Neural cell (in vitro differentiated cells): ENCODE results near the gene MAPK7. TPM values are rescaled to one million over a fixed set of nuclear protein-coding genes. Genes with fewer than 3 reads are reported as not detected.

Experiments
- H2AFZ ChIP-seq: fragments of 200-600, 300-800 bp; sonication (generic), shearing (Covaris generic); 2 replicates; pipeline ENCODE4 v1.6.0; 2014; ENCODE audit warnings: low read depth, mild to moderate bottlenecking, antibody characterized with exemption, low read length, moderate library complexity
- H3F3A ChIP-seq: fragments of 200-600 bp; shearing (Covaris generic); 2 replicates; pipeline ENCODE4 v1.6.1; 2016; ENCODE audit warnings: mild to moderate bottlenecking, moderate library complexity, mixed read lengths, antibody characterized with exemption, low read length; ENCODE audit not compliant: insufficient read depth, poor library complexity, severe bottlenecking
- H3K27ac ChIP-seq: fragments of 200-600, 300-800 bp; sonication (generic), shearing (Covaris generic); 2 replicates; pipeline ENCODE4 v1.5.1; 2014; ENCODE audit warnings: mild to moderate bottlenecking, low read length, moderate library complexity
- H3K27me3 ChIP-seq: fragments of 300-800, 200-600 bp; sonication (generic), shearing (Covaris generic); 2 replicates; pipeline ENCODE4 v1.6.0; 2014; ENCODE audit warnings: mild to moderate bottlenecking, low read depth, low read length, moderate library complexity; ENCODE audit not compliant: insufficient read depth
- H3K36me3 ChIP-seq: fragments of 300-800, 200-600 bp; sonication (generic), shearing (Covaris generic); 2 replicates; pipeline ENCODE4 v1.5.1; 2014; ENCODE audit warnings: mild to moderate bottlenecking, antibody characterized with exemption, low read length, moderate library complexity; ENCODE audit not compliant: insufficient read depth
- H3K4me2 ChIP-seq: fragments of 300-800, 200-600 bp; sonication (generic), shearing (Covaris generic); 2 replicates; pipeline ENCODE4 v1.6.0; 2014; ENCODE audit warnings: mild to moderate bottlenecking, low read length
- H3K4me3 ChIP-seq: fragments of 300-800, 200-600 bp; sonication (generic), shearing (Covaris generic); 2 replicates; pipeline ENCODE4 v1.5.1; 2014; ENCODE audit warnings: mild to moderate bottlenecking, low read length, moderate library complexity
- H3K79me2 ChIP-seq: fragments of 200-600 bp; shearing (Covaris generic); replicated peaks from 2 replicates; pipeline ENCODE4 v1.6.0; 2014; ENCODE audit warnings: mild to moderate bottlenecking, low read length, moderate library complexity; ENCODE audit not compliant: insufficient read depth
- H3K9ac ChIP-seq: fragments of 300-800, 200-600 bp; sonication (generic), shearing (Covaris generic); 2 replicates; pipeline ENCODE4 v1.6.1; 2016; ENCODE audit warnings: mild to moderate bottlenecking, low read length, mixed read lengths
- H3K9me2 ChIP-seq: fragments of 200-600 bp; shearing (Covaris generic); 2 replicates; pipeline ENCODE4 v1.6.1; 2016; ENCODE audit warnings: mild to moderate bottlenecking, low read length, mixed read lengths; ENCODE audit not compliant: insufficient read depth
- H3K9me3 ChIP-seq: fragments of 200-600, 300-800 bp; sonication (generic), shearing (Covaris generic); 2 replicates; pipeline ENCODE4 v1.6.1; 2016; ENCODE audit warnings: mild to moderate bottlenecking, mixed run types, low read length, moderate library complexity, mixed read lengths
- H4K20me1 ChIP-seq: fragments of 200-600 bp; shearing (Covaris generic); 2 replicates; pipeline ENCODE4 v1.6.1; 2016; ENCODE audit warnings: mild to moderate bottlenecking, mixed run types; ENCODE audit not compliant: insufficient read depth
- EP300 ChIP-seq: fragments of 450-650 bp; conservative IDR thresholded peaks from 2 replicates; pipeline ENCODE4 v1.6.1; 2014; ENCODE audit warnings: antibody characterized with exemption, mild to moderate bottlenecking, moderate library complexity; ENCODE audit not compliant: poor library complexity, severe bottlenecking
- EZH2 ChIP-seq: fragments of 200-600, 300-800 bp; shearing (Covaris generic), sonication (generic); IDR thresholded peaks from 2 replicates; pipeline ENCODE4 v1.6.1; 2014; ENCODE audit warnings: antibody characterized with exemption, low read length, borderline replicate concordance, mild to moderate bottlenecking; ENCODE audit not compliant: insufficient read depth, poor library complexity, severe bottlenecking
- MXI1 ChIP-seq: fragments of 450-650 bp; conservative IDR thresholded peaks from 2 replicates; pipeline ENCODE4 v1.6.1; 2014; ENCODE audit warnings: antibody characterized with exemption, mild to moderate bottlenecking; ENCODE audit not compliant: poor library complexity, severe bottlenecking
- POLR2AphosphoS5 ChIP-seq: IDR thresholded peaks from 2 replicates; pipeline ENCODE4 v1.6.1; 2012
- RAD21 ChIP-seq: fragments of 450-650 bp; conservative IDR thresholded peaks from 2 replicates; pipeline ENCODE4 v1.6.1; 2014; ENCODE audit warnings: antibody characterized with exemption, mild to moderate bottlenecking, moderate library complexity
- SMC3 ChIP-seq: fragments of 450-650 bp; conservative IDR thresholded peaks from 2 replicates; pipeline ENCODE4 v1.6.1; 2014; ENCODE audit warnings: antibody characterized with exemption, mild to moderate bottlenecking, moderate library complexity; ENCODE audit not compliant: poor library complexity
- TAF1 ChIP-seq: IDR thresholded peaks from 2 replicates; pipeline ENCODE4 v1.6.1; 2012; ENCODE audit warnings: low read depth
- polyA plus RNA-seq: library from polyadenylated mRNA; depleted of rRNA; stranded (reverse); fragments of >200 nt; gene quantifications from 2 replicates; pipeline ENCODE4 v1.2.3, GENCODE V29; 2014
- TF ChIP-seq, protein P1 (sequence below): IDR thresholded peaks from 2 replicates; pipeline ENCODE4 v1.6.1; 2012; ENCODE audit warnings: borderline replicate concordance
- TF ChIP-seq, protein P2 (sequence below): fragments of 450-650 bp; IDR thresholded peaks from 2 replicates; pipeline ENCODE4 v1.5.1; 2014; ENCODE audit warnings: antibody characterized with exemption, mild to moderate bottlenecking, moderate library complexity; ENCODE audit not compliant: poor library complexity, severe bottlenecking

The MAPK7 gene
- polyA plus RNA-seq, 1 donor from 2014 or later = 18.8 TPM

DNA sequence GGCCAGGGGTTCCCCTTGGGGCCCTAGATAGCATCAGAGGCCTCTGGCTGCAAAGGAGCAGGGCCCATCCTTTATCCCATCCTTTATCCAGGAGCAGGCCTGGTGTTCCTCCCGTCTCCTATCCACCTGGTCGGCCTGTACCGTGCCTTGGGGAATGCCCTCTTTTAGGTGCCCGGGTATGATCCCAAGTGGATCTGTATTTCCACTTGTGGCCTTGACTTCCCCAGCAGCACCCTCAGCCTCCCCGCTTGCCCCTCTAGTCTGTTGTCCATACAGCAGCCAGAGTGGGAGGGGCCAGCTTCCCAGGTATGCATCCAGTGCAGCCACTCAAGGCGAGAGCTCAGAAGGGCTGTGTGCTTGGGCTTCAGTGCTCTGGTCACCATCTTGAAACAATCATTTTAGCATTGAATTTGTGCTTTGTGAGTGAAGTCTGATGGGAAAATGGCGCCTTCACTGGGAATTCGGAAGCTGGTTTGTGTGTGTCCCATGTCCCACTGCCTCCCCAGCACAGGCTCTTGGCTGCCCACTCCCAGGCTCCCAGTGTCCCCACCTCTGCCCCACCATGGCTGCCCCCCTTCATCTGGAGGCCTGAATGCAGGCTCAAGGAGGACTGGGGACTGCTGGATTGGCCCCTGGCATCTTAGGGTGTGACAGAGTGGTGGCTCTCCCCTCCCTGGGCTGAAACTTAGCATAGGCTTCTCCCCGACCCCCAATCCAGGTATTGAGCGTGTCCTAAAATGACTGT is 29.5 kb downstream of the MAPK7 start:
- Histone ChIP-seq H3K27ac (no peak overlapping the region), H3K79me2 (no peaks in the 10 kb centered on the region), H3K4me2 (no peak overlapping the region), H3K27me3 (no peaks in the 10 kb centered on the region), H3K36me3 (no peaks in the 10 kb centered on the region), H3K9me3 (no peaks in the 10 kb centered on the region), H3F3A (no peaks in the 10 kb centered on the region), H3K9me2 (no peaks in the 10 kb centered on the region), H3K4me3 (no peak overlapping the region), H2AFZ (no peak overlapping the region), H3K9ac (no peak overlapping the region), H4K20me1 (no peaks in the 10 kb centered on the region)
- TF ChIP-seq TAF1 (no peak), EZH2 (no peak), RAD21 (no peak), EP300 (no peak), POLR2AphosphoS5 (no peak), MXI1 (no peak), SMC3 (no peak)
- TF ChIP-seq, protein P1, sequence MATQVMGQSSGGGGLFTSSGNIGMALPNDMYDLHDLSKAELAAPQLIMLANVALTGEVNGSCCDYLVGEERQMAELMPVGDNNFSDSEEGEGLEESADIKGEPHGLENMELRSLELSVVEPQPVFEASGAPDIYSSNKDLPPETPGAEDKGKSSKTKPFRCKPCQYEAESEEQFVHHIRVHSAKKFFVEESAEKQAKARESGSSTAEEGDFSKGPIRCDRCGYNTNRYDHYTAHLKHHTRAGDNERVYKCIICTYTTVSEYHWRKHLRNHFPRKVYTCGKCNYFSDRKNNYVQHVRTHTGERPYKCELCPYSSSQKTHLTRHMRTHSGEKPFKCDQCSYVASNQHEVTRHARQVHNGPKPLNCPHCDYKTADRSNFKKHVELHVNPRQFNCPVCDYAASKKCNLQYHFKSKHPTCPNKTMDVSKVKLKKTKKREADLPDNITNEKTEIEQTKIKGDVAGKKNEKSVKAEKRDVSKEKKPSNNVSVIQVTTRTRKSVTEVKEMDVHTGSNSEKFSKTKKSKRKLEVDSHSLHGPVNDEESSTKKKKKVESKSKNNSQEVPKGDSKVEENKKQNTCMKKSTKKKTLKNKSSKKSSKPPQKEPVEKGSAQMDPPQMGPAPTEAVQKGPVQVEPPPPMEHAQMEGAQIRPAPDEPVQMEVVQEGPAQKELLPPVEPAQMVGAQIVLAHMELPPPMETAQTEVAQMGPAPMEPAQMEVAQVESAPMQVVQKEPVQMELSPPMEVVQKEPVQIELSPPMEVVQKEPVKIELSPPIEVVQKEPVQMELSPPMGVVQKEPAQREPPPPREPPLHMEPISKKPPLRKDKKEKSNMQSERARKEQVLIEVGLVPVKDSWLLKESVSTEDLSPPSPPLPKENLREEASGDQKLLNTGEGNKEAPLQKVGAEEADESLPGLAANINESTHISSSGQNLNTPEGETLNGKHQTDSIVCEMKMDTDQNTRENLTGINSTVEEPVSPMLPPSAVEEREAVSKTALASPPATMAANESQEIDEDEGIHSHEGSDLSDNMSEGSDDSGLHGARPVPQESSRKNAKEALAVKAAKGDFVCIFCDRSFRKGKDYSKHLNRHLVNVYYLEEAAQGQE = no peak
- TF ChIP-seq, protein P2, sequence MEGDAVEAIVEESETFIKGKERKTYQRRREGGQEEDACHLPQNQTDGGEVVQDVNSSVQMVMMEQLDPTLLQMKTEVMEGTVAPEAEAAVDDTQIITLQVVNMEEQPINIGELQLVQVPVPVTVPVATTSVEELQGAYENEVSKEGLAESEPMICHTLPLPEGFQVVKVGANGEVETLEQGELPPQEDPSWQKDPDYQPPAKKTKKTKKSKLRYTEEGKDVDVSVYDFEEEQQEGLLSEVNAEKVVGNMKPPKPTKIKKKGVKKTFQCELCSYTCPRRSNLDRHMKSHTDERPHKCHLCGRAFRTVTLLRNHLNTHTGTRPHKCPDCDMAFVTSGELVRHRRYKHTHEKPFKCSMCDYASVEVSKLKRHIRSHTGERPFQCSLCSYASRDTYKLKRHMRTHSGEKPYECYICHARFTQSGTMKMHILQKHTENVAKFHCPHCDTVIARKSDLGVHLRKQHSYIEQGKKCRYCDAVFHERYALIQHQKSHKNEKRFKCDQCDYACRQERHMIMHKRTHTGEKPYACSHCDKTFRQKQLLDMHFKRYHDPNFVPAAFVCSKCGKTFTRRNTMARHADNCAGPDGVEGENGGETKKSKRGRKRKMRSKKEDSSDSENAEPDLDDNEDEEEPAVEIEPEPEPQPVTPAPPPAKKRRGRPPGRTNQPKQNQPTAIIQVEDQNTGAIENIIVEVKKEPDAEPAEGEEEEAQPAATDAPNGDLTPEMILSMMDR = no peak

DNA sequence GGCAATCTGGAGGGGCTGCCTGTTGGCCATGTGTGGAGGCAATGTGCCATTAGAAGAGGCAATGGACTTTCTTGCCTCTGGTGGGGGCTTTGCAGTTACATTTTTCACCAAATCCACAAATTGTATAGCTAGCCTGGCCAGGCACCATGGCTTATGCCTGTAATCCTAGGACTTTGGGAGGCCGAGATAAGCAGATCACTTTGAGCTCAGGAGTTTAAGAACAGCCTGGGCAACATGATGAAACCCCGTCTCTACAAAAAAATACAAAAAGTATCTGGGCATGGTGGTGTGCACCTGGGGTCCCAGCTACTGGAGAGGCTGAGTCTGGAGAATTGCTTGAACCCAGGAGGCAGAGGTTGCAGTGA is 30.0 kb downstream of the MAPK7 start:
- TF ChIP-seq EP300 = no peak
- no peak for TF ChIP-seq EZH2
- no peak for TF ChIP-seq SMC3
- TF ChIP-seq MXI1 = no peak
- TF ChIP-seq, protein P2 = no peak
- TF ChIP-seq TAF1 = no peak
- TF ChIP-seq RAD21 = no peak
- TF ChIP-seq POLR2AphosphoS5 = no peak
- TF ChIP-seq, protein P1 = no peak
- no peaks in the 10 kb centered on the region for H3K36me3 ChIP-seq
- H3K9me2 ChIP-seq = no peaks in the 10 kb centered on the region
- H2AFZ ChIP-seq = no peak overlapping the region
- H3K9ac ChIP-seq = no peak overlapping the region
- no peak overlapping the region for H3K4me2 ChIP-seq
- H4K20me1 ChIP-seq = no peaks in the 10 kb centered on the region
- H3F3A ChIP-seq = no peaks in the 10 kb centered on the region
- no peaks in the 10 kb centered on the region for H3K79me2 ChIP-seq
- H3K27ac ChIP-seq = no peak overlapping the region
- H3K9me3 ChIP-seq = no peaks in the 10 kb centered on the region
- H3K27me3 ChIP-seq = no peaks in the 10 kb centered on the region
- H3K4me3 ChIP-seq = no peak overlapping the region
